Panc1 (cell line): Measurements from ENCODE around the gene S100A4. TPM values are rescaled to one million over a fixed set of nuclear protein-coding genes. Genes with fewer than 3 reads are reported as not detected.

Experiments used
- ATAC-seq: fragments of 200-7000 bp; cut with Tn5 transposase; 2 replicates; pipeline ENCODE4 v1.9.1; 2020; ENCODE audit warnings: mild to moderate bottlenecking, moderate library complexity
- BruUV-seq: library from RNA; stranded (reverse); fragments of 400-500 nt; replicated peaks from 2 replicates; lab custom pipeline; 2021; lab: Mats Ljungman, UMichigan
- CTCF ChIA-PET: fragments of 300-600 bp; sonication (Branson Sonifier 250); formaldehyde crosslinking; loops from one replicate; lab custom pipeline; 2022; ENCODE audit warnings: antibody characterized with exemption; lab: Charles Lee
- POLR2A ChIA-PET: fragments of 300-600 bp; sonication (Branson Sonifier 250); formaldehyde crosslinking; loops from one replicate; lab custom pipeline; 2022; ENCODE audit warnings: antibody characterized with exemption; lab: Charles Lee
- DNase-seq: peaks from one replicate; pipeline ENCODE4 v3.0.0-alpha.2; 2010; ENCODE audit warnings: low read depth, low spot score
- H3K27ac ChIP-seq: 2 replicates; pipeline ENCODE4 v1.5.1; 2011; ENCODE audit warnings: mild to moderate bottlenecking, low read length, inconsistent platforms
- H3K27me3 ChIP-seq: fragments of 200-500 bp; sonication (Bioruptor generic); 2 replicates; pipeline ENCODE4 v1.6.0; 2014; ENCODE audit warnings: low read length, inconsistent platforms; ENCODE audit not compliant: control insufficient read depth, insufficient read depth
- H3K36me3 ChIP-seq: fragments of 200-500 bp; sonication (Bioruptor generic); 2 replicates; pipeline ENCODE4 v1.5.1; 2014; ENCODE audit warnings: inconsistent platforms, mild to moderate bottlenecking, low read length, moderate library complexity; ENCODE audit not compliant: control insufficient read depth, insufficient read depth
- H3K4me1 ChIP-seq: 2 replicates; pipeline ENCODE4 v1.5.1; 2011; ENCODE audit warnings: inconsistent platforms, mild to moderate bottlenecking, low read length, moderate library complexity; ENCODE audit not compliant: control insufficient read depth, insufficient read depth
- H3K4me3 ChIP-seq, 2 experiments: 2 replicates each; pipeline ENCODE4 v1.5.1; 2011 to 2012; ENCODE audit warnings: low read depth in 2 of 2, low read length in 2 of 2, mild to moderate bottlenecking in 2 of 2, inconsistent platforms in 1 of 2, moderate library complexity in 1 of 2
- H3K9me3 ChIP-seq: fragments of 200-500 bp; sonication (Bioruptor generic); 2 replicates; pipeline ENCODE4 v1.5.1; 2014; ENCODE audit warnings: low read depth, mild to moderate bottlenecking, inconsistent platforms, low read length, moderate library complexity; ENCODE audit not compliant: control insufficient read depth, insufficient read depth
- POLR2AphosphoS5 ChIP-seq: IDR thresholded peaks from 2 replicates; pipeline ENCODE4 v1.6.1; 2012; ENCODE audit warnings: mild to moderate bottlenecking, low read depth, low read length, moderate library complexity
- SIN3A ChIP-seq: IDR thresholded peaks from 2 replicates; pipeline ENCODE4 v1.6.1; 2012; ENCODE audit warnings: low read depth, mild to moderate bottlenecking, low read length, moderate library complexity, borderline replicate concordance; ENCODE audit not compliant: insufficient read depth
- TCF7L2 ChIP-seq: IDR thresholded peaks from 2 replicates; pipeline ENCODE4 v1.6.1; 2011; ENCODE audit warnings: mild to moderate bottlenecking, low read depth, low read length, inconsistent platforms
- in situ Hi-C: cut with HindIII; loops from 2 replicates; pipeline ENCODE4 v1.10.0; 2016; ENCODE audit warnings: low sequenced_read_pairs, low pct_unique_long_range_greater_than_20kb
- intact Hi-C: fragments of 100-400 bp; cut with micrococcal nuclease; formaldehyde crosslinking; loops from one replicate; pipeline ENCODE4 v1.10.0; 2022; ENCODE audit not compliant: unreplicated experiment
- total RNA-seq: library from RNA; stranded (reverse); gene quantifications from one replicate; pipeline ENCODE4 v1.2.1, GENCODE V29; 2021; ENCODE audit not compliant: unreplicated experiment
- TF ChIP-seq, protein P1 (sequence below): fragments of 450-650 bp; IDR thresholded peaks from 2 replicates; pipeline ENCODE4 v1.5.1; 2017; ENCODE audit warnings: mild to moderate bottlenecking
- TF ChIP-seq, protein P2 (sequence below), 2 experiments: IDR thresholded peaks; 2 replicates each; pipeline ENCODE4 v1.6.1; 2011 to 2012; ENCODE audit warnings: low read depth in 2 of 2, control low read depth in 1 of 2, low read length in 1 of 2, mild to moderate bottlenecking in 1 of 2, moderate library complexity in 1 of 2; ENCODE audit not compliant: insufficient read depth in 1 of 2

Gene S100A4
- total RNA-seq, 1 experiment from 2014 or later = 773 TPM

DNA sequence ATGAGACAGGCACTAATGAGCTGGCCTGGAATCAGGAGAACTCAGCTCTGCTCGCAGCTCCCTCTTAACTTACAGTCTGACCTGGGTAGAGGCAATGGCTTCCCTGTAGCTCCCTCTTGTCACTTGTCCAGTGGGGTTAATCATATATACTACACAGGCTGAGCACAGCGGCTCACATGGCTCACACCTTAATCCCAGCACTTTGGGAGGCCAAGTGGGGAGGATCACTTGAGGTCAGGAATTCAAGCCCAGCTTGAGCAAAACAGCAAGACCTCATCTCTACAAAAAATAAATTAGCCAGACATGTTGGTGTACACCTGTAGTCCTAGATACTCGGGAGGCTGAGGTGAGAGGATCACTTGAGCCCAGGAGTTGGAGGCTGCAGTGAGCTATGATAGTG lies 14.0 kb downstream of the S100A4 start:
- ChIA-PET POLR2A (interaction anchor here (0.6 kb wide), 2 partner anchors 14 to 21 kb away, joined by 6 to 7 read pairs; partner anchors contain the start of gene S100A4), CTCF (interaction anchor here (1.1 to 2.6 kb wide), 6 partner anchors 11 to 103 kb away, joined by 3 to 16 read pairs (median 8); partner anchors contain the start of genes CHTOP, S100A13 and S100A4)
- TF ChIP-seq SIN3A = no peak
- TF ChIP-seq TCF7L2 = no peak
- TF ChIP-seq, protein P1, sequence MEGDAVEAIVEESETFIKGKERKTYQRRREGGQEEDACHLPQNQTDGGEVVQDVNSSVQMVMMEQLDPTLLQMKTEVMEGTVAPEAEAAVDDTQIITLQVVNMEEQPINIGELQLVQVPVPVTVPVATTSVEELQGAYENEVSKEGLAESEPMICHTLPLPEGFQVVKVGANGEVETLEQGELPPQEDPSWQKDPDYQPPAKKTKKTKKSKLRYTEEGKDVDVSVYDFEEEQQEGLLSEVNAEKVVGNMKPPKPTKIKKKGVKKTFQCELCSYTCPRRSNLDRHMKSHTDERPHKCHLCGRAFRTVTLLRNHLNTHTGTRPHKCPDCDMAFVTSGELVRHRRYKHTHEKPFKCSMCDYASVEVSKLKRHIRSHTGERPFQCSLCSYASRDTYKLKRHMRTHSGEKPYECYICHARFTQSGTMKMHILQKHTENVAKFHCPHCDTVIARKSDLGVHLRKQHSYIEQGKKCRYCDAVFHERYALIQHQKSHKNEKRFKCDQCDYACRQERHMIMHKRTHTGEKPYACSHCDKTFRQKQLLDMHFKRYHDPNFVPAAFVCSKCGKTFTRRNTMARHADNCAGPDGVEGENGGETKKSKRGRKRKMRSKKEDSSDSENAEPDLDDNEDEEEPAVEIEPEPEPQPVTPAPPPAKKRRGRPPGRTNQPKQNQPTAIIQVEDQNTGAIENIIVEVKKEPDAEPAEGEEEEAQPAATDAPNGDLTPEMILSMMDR = no peak
- TF ChIP-seq, protein P2, sequence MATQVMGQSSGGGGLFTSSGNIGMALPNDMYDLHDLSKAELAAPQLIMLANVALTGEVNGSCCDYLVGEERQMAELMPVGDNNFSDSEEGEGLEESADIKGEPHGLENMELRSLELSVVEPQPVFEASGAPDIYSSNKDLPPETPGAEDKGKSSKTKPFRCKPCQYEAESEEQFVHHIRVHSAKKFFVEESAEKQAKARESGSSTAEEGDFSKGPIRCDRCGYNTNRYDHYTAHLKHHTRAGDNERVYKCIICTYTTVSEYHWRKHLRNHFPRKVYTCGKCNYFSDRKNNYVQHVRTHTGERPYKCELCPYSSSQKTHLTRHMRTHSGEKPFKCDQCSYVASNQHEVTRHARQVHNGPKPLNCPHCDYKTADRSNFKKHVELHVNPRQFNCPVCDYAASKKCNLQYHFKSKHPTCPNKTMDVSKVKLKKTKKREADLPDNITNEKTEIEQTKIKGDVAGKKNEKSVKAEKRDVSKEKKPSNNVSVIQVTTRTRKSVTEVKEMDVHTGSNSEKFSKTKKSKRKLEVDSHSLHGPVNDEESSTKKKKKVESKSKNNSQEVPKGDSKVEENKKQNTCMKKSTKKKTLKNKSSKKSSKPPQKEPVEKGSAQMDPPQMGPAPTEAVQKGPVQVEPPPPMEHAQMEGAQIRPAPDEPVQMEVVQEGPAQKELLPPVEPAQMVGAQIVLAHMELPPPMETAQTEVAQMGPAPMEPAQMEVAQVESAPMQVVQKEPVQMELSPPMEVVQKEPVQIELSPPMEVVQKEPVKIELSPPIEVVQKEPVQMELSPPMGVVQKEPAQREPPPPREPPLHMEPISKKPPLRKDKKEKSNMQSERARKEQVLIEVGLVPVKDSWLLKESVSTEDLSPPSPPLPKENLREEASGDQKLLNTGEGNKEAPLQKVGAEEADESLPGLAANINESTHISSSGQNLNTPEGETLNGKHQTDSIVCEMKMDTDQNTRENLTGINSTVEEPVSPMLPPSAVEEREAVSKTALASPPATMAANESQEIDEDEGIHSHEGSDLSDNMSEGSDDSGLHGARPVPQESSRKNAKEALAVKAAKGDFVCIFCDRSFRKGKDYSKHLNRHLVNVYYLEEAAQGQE (IDR thresholded peaks at IDR 0.05; ENCODE audit: insufficient read depth in 1 of 2, low read depth in 2 of 2, low read length in 1 of 2) = no peak
- no peak for TF ChIP-seq POLR2AphosphoS5
- H3K4me3 ChIP-seq = no peak overlapping the region
- H3K27me3 ChIP-seq = no peaks in the 10 kb centered on the region
- in situ Hi-C loops (no loop called here), intact Hi-C loops (no loop called here)
- no peaks in the 10 kb centered on the region; the same call in 1 of the 2 replicates for H3K36me3 ChIP-seq
- no peak for DNase-seq
- BruUV-seq = no TSS peak
- H3K27ac ChIP-seq = peak overlapping the region; percentile 91; the same call in 1 of the 2 replicates
- ATAC-seq = no peak
- H3K9me3 ChIP-seq = no peaks in the 10 kb centered on the region
- H3K4me1 ChIP-seq = peaks cover 25% of the 10 kb centered on the region

DNA sequence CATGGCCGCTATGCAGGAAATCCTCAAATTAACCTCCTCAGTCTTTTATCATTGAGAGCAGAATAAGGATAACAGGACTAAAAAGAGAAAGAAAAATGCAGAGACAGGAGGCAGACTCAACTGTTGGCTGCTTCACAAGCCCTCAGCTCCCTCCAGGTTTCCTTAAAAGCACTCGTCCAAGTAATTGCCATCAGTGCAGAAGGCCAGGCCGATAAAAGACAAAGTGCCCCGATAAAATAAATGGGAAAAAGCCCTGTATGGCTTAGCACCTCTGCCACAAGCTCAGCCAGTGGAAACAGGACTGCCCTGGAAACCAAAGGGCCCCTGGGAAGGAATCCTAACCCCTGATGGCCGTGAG lies 17.9 kb downstream of the S100A4 start:
- no TSS peak for BruUV-seq
- Histone ChIP-seq H3K9me3 (no peaks in the 10 kb centered on the region), H3K36me3 (no peaks in the 10 kb centered on the region), H3K4me1 (peaks cover 11% of the 10 kb centered on the region), H3K4me3 (no peak overlapping the region), H3K27ac (peak overlapping the region; percentile 18), H3K27me3 (no peaks in the 10 kb centered on the region)
- no peak for ATAC-seq
- POLR2A ChIA-PET = no interaction called here
- DNase-seq = no peak
- intact Hi-C loops = no loop called here
- in situ Hi-C loops = no loop called here
- TF ChIP-seq TCF7L2 = no peak
- TF ChIP-seq, protein P2 (IDR thresholded peaks at IDR 0.05; ENCODE audit: insufficient read depth in 1 of 2, low read depth in 2 of 2, low read length in 1 of 2) = no peak
- no peak for TF ChIP-seq POLR2AphosphoS5
- TF ChIP-seq, protein P1 = no peak
- no peak for TF ChIP-seq SIN3A
- CTCF ChIA-PET = no interaction called here
